ENCODE measurements around the gene SPATA31D3.
"Not testable (repeated sequence)": the region's sequence is repeated elsewhere in the genome, so short reads cannot be mapped to it uniquely, and the experiment has no call there.

SPATA31D3 gene

DNA sequence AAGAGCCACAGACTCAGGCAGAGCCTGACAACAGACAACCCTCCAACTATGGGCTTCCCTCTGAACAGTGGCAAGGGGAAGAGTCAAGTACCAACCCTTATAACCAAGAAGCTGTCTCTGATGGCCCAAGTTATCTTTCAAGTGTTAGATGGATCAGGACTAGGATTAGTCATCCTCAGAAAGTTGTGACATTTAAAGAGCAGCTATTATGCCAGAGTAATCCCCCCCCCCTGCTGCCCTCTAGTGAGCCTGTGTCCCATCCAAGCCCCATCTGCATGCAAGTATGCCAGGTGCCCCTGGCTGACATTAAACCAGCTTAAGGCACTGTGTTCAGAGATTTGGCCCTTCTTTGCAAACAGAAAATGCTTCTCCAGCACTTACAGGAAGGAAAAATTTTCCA lies 28.4 kb downstream of the SPATA31D3 start:
- in situ Hi-C loops (cut with MboI; ENCODE audit: low pct_unique_long_range_greater_than_20kb, low sequenced_read_pairs), result no loop called here
- no peak for DNase-seq

DNA sequence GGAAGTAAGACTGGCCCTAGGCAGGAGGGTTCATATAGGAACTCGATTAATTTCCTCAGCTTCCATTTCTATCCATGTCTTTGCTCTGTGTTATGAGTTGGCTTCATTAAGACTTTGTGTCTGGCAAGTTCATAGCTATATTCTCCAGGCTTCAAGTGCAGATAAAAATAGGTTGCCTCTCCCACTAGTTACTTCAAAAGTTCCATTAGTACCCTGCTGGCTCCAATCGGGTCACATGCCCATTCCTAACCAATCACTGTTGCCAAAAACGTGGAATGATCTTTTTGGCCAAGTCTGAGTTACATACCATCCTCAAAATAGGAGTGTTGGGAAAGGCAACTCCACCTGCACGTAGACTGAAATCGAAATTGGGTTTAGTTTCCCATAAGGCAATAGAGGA lies 31.5 kb downstream of the SPATA31D3 start:
- DNase-seq, result no peak
- in situ Hi-C loops (cut with MboI; ENCODE audit: low pct_unique_long_range_greater_than_20kb, low sequenced_read_pairs), result no loop called here

DNA sequence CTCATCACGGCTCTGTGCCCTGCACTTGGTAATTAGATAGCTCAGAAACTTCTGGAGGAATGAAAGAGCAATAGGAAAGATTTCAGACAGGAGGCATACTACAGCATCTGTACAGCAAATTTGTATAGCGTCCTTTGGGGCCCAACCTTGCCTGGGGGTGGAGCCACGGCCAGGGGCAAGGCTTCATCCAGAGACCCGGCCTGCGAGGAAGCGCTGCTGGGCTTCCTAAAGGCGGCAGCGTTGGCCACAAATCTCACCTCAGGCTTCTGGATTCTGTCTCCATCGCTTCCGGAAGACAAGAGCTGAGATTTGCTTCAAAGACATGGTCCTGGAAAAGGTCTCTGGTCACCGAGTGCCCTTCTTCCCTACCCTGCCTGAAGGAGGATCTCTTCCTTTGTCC lies 33.1 kb downstream of the SPATA31D3 start:
- DNase-seq, result no peak
- in situ Hi-C loops (cut with MboI; ENCODE audit: low pct_unique_long_range_greater_than_20kb, low sequenced_read_pairs), result no loop called here

DNA sequence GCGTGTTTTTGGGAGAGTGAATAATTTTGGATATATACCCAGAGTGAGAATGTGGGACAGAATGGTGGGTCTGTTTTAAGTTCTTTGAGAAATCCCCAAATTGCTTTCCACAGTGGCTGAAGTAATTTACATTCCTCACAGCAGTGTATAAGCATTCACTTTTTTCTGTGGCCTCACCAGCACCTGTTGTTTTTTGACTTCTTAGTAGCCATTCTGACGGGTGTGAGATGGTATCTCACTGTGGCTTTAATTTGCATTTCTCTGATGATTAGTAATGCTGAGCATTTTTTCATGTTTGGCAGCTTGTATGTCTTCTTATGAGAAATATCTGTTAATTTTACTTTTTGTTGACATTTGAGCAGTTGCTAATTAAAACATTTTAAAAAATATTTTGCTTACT lies 35.9 kb downstream of the SPATA31D3 start:
- in situ Hi-C loops (cut with MboI; ENCODE audit: low pct_unique_long_range_greater_than_20kb, low sequenced_read_pairs), result no loop called here
- no peak for DNase-seq

DNA sequence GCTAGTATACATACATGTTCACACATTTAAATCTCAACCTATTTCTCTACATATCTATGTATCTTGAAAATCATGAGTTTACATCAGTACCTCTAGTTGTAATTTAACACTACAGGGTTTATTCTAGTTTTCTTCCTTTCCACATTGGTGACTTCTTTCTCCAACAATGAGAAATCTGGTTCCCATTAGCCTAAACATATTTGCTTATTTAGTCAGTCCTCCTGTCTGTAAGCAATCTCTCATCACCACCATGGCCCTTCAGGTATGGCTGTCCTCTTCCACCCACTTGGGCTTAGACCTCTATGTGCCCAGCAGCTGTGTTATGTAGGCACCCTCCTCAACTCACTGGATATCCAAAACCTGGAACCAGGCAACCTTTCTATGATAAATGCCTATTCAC lies 37.3 kb downstream of the SPATA31D3 start:
- DNase-seq, result no peak
- in situ Hi-C loops (cut with MboI; ENCODE audit: low pct_unique_long_range_greater_than_20kb, low sequenced_read_pairs), result no loop called here

DNA sequence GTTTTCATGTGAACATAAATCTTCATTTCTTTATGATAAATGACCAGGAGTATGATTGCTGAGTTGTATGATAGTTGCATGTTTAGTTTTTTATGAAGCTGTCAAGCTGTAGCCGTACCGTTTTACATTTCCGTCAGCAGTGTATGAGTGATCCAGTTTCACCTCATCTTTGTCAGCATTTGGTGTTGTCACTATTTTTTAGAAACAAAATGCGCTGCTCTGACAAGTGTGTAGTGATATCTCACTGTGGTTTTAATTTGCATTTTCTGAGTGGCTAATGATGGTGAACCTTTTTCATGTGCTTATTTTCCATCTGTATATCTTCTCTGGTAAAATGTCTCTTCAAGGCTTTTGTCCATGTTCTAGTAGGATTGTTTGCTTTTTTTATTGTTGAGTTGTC lies 38.6 kb downstream of the SPATA31D3 start:
- no peak for DNase-seq
- in situ Hi-C loops (cut with MboI; ENCODE audit: low pct_unique_long_range_greater_than_20kb, low sequenced_read_pairs), result no loop called here

DNA sequence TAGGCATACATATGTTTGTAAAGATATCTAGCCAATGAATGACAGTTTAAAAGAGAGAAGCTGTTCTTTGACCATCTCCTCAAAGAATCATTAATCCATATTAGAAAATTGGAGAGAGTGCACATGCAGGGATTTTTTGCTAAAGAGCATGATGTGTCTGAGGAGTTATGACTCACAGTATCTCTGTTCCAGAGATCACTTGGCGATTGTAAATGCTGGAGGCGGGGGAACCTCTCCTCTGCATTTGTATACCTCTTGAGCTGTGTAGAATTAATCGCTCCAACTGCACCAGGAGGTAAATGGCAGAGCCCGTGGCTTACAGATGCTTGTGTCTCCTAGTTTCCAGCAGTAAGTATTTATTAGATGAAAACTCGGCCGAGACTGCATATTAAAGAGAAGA lies 41.6 kb downstream of the SPATA31D3 start:
- in situ Hi-C loops (cut with MboI; ENCODE audit: low pct_unique_long_range_greater_than_20kb, low sequenced_read_pairs), result no loop called here
- DNase-seq, result no peak

DNA sequence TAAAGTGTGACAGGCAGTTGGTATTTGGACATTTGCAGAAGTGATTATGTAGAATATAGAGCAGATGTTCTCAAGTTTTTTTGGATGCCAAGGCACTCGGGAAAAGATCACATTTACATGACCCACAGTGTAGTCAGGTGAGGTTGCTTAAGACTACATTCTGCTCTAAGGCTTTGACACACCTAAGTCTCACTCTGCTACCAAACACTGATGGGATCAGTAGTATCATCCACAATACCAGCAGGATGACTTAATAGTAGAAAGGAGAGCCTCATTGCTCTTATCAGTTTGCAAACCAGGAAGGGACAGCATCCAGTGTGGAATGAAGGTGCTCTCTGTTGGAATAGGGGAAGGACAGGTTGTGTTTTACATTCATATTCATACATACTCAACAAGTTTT lies 42.8 kb downstream of the SPATA31D3 start:
- no peak for DNase-seq
- in situ Hi-C loops (cut with MboI; ENCODE audit: low pct_unique_long_range_greater_than_20kb, low sequenced_read_pairs), result no loop called here

DNA sequence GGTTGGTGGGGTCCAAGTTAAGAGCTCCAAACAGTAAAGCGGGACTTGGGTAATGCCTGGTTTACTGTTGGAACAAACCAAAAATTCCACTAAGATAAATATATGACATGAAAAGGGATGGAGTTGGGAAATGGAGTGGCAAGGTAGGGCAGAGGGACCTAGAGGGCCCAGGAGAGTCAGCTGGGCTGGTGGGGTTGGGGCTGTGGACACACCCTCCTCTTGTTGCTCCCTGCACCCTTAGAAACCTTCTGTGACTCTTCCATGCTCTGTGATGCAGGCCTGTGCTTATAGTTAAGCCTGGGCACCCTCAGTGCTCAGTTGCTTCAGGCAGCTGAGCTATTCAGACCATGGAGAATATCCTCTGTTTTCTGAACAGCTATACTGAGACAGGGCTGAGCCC lies 45.2 kb downstream of the SPATA31D3 start, which contains the start of gene SPATA31D1:
TSS of gene SPATA31D1 (plus strand) at position 301 of the 400 bp plus-strand sequence. CDS start at position 348, 47 bp downstream.
- DNase-seq; in situ Hi-C loops (cut with MboI; ENCODE audit: low pct_unique_long_range_greater_than_20kb, low sequenced_read_pairs): not testable (repeated sequence)

DNA sequence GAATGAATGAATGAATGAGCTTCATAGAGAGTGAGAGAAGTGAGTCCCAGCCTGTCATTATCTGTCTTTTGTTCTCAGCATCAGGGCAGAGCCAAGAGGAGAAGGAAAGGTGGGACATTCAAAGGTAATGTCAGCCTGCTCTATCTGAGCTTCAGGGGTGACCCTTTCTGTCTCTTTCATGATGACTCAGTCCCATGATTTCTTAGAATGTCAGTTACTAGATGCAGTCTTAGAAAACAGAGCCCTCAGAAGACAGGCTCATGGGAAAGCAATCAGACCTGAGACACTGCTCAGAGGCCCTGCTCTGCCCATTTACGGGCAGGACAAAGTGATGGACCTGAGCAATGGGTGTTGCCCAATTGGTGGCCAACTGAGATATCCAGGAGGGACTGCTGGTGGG lies 46.4 kb downstream of the SPATA31D3 start:
- DNase-seq, result no peak
- in situ Hi-C loops (cut with MboI; ENCODE audit: low pct_unique_long_range_greater_than_20kb, low sequenced_read_pairs), result no loop called here

DNA sequence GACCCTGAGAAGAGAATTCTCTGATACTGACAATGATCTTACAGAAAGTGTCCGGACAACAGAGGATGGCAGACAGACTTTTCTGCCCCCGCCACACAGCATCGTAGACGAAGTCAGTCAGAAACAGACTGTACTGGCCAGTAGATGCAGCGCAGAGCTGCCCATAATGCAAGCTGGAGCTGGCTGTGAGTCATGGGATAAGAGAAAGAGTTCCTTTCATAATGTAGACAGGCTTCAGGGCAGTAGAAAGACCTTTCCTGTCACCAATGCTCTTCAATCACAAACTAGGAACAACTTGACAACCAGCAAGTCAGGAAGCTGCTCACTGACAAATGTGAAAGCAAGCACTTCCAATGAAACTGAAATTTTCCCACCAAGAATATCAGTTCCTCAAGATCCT lies 50.4 kb downstream of the SPATA31D3 start:
- in situ Hi-C loops (cut with MboI; ENCODE audit: low pct_unique_long_range_greater_than_20kb, low sequenced_read_pairs), result no loop called here
- no peak for DNase-seq
